ENCODE data around the gene RNF114. TPM values are rescaled to one million over a fixed set of nuclear protein-coding genes. Genes with fewer than 3 reads are reported as not detected.
"Not testable (repeated sequence)": the region's sequence is repeated elsewhere in the genome, so short reads cannot be mapped to it uniquely, and the experiment has no call there.

The RNF114 gene
- polyA plus RNA-seq, 3 donors: 66.1 to 86.6 (median 74.4) TPM

DNA sequence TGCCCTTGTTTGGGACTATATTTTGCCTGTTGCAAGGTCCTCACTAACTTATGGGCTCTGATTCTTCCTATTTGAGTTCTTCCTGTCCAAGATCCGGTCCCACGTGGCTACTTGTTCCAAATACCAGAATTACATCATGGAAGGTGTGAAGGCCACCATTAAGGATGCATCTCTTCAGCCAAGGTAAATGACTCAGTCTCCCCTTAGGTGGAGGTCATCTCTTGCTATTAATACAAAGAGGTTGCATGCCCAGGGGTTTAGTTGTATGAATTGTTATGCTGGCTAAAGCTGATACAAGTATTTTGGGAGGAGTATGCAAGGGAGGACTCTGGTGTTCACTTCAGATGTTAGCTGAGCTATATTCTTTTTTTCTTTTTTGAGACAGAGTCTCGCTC is 9.1 kb downstream of the RNF114 start:
- no peak for DNase-seq (ENCODE audit: extremely low read depth in 1 of 11, low read depth in 9 of 11, low spot score in 4 of 11)

DNA sequence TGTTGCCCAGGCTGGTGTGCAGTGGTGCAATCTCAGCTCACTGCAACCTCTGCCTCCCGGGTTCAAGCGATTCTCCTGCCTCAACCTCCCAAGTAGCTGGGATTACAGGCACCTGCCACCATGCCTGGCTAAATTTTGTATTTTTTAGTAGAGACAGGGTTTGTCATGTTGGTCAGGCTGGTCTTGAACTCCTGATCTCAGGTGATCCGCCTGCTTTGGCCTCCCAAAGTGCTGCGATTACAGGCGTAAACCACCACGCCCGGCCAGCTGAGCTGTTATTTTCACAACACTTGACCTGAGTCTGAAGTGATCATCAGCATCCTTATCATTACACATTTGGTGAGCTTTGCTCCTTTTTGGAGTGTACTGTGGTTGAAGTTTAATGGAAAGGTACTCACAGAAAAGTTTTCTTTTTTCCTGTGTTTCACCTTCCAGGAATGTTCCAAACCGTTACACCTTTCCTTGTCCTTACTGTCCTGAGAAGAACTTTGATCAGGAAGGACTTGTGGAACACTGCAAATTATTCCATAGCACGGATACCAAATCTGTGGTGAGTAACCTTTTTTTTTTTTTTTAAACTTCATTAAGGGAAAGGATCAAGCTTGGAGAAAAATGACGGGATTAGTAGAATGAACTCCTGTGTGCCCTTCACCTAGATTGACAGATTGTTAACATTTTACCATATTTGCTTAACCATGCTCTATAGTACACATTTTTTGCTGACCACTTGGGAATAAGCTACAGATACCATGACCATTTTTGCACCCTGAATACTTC is 9.7 kb downstream of the RNF114 start:
- DNase-seq (ENCODE audit: extremely low read depth in 1 of 11, low read depth in 9 of 11, low spot score in 4 of 11): no peak

DNA sequence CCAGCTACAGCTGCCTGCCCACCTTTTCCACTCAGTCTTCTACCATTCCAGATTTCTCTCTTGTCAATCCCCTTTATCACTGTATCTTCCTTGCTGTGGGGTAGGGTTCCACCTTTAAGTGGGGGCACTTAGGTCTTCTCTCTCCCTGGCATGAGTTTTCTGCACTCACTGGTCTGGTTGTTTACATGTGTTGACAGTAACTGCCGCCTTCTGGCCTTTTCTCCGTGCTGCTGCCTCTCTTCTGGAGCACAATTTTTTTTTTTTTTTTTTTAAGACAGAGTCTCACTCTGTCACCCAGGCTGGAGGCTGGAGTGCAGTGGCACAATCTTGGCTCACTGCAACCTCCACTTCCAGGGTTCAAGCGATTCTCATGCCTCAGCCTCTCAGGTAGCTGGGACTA is 12.0 kb downstream of the RNF114 start:
- no peak for DNase-seq (ENCODE audit: extremely low read depth in 1 of 11, low read depth in 9 of 11, low spot score in 4 of 11)

DNA sequence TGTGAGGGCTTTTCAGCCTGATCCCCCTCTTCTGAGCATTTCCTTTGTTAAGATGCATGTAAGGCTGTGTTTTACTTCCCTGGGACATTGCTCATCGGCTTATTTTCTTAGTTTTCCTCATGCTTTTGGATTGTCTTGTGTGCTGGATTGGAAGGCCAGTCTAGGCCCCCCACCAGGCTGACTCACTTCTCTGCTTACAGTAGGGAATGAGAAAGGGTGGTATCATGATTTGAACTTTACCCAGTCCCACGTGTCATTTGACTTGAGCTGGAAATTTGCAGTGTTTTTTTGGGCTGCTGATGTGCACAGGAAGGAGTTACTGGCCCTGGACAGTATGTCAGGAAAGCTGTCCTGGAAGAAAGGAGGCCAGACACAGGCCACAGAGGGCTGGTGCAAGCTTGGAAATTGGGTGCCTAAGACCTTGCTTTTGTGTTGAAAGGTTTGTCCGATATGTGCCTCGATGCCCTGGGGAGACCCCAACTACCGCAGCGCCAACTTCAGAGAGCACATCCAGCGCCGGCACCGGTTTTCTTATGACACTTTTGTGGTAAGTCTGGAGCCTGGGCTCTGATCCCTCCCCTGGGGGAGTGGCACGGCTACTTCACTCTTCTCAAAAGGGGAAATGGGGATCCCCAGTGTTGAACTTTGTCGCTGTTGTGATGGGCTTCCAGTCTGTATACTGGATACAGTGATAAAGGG is 12.8 kb downstream of the RNF114 start:
- no peak for DNase-seq (ENCODE audit: extremely low read depth in 1 of 11, low read depth in 9 of 11, low spot score in 4 of 11)

DNA sequence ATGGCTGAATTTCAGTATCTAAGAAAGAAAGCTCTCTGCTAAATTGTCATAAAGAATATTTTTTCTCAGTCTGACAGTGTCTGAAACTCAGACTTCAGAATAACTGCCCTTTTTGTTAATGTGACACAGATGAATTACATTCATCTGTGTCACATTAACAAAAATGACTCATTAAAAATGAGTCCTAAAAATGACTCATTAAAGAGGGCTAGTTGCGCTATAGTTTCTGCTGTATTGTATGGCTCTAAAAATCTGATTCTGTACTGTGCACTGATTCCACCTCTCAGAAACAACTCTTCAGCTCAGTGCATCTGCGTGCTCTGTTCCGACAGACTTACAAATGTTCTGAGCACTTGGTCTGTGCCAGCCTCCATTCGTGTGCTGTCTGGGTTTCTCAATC is 15.0 kb downstream of the RNF114 start:
- DNase-seq (ENCODE audit: extremely low read depth in 1 of 11, low read depth in 9 of 11, low spot score in 4 of 11): no peak

DNA sequence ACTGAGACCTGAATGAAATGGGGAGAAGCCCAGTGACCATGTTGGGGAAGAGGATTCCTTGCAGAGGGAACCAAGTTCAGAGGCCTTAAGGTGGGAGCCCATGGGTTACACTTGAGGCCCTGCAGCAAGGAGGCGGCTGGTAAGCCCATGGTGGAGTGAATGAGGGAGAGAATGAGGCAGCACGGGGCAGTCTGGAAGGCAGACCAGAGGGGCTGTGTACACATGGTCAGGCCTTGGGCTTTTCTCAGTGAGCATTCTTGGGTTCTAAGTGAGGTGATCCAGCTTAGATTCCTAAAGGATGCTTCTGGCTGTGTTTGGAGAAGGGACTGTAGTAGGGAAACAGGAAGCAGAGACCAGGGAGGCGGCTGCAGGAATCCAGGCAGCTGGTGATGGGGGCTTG is 19.0 kb downstream of the RNF114 start:
- no peak for DNase-seq (ENCODE audit: extremely low read depth in 1 of 11, low read depth in 9 of 11, low spot score in 4 of 11)

DNA sequence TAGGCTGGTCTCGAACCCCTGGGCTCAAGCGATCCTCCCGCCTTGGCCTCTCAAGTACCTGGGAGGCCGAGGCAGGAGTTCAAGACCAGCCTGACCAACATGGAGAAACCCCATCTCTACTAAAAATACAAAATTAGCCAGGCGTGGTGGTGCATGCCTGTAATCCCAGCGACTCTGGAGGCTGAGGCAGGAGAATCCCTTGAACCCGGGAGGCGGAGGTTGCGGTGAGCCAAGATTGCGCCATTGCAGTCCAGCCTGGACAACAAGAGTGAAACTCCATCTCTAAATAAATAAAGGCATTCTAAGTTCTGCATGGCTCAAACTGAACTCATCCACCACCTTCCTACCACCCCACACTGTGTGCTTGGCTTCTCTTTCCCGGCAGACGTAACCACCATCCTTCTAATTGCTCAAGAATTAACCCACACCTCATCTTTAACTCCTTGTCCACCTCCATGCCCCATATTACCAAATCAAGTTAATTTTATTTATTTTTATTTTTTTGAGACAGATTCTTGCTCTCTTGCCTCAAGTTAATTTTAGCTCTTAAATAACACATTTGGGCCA is 19.7 kb downstream of the RNF114 start:
- DNase-seq (ENCODE audit: extremely low read depth in 1 of 11, low read depth in 9 of 11, low spot score in 4 of 11): not testable (repeated sequence)

DNA sequence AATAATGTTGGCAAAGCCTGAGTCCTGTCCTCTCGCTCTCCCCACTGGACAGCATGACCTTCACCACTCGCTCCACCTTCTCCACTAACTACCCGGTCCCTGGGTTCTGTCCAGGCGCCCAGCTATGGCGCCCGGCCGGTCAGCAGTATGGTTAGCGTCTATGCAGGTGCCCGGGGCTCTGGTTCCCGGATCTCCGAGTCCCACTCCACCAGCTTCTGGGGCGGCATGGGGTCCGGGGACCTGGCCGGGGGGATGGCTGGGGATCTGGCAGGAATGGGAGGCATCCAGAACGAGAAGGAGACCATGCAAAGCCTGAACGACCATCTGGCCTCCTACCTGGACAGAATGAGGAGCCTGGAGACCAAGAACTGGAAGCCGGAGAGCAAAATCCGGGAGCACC is 20.5 kb downstream of the RNF114 start:
- DNase-seq (ENCODE audit: extremely low read depth in 1 of 11, low read depth in 9 of 11, low spot score in 4 of 11): no peak

DNA sequence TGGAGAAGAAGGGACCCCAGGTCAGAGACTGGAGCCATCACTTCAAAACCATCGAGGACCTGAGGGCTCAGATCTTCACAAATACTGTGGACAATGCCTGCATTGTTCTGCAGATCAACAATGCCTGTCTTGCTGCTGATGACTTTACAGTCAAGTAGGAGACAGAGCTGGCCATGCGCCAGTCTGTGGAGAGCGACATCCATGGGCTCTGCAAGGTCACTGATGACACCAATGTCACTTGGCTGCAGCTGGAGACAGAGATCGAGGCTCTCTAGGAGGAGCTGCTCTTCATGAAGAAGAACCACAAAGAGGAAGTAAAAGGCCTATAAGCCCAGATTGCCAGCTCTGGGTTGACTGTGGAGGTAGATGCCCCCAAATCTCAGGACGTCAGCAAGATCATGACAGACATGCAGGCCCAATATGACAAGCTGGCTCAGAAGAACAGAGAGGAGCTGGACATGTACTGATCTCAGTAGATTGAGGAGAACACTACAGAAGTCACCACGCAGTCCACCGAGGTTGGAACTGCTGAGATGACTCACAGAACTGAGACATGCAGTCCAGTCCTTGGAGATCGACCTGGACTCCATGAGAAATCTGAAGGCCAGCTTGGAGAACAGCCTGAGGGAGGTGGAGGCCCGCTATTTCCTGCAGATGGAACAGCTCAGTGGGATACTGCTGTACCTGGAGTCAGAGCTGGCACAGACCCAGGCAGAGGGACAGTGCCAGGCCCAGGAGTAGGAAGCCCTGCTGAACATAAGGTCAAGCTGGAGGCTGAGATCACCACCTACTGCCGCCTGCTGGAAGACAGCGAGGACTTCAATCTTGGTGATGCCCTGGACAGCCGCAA is 21.1 kb downstream of the RNF114 start:
- not testable (repeated sequence) for DNase-seq (ENCODE audit: extremely low read depth in 1 of 11, low read depth in 9 of 11, low spot score in 4 of 11)

DNA sequence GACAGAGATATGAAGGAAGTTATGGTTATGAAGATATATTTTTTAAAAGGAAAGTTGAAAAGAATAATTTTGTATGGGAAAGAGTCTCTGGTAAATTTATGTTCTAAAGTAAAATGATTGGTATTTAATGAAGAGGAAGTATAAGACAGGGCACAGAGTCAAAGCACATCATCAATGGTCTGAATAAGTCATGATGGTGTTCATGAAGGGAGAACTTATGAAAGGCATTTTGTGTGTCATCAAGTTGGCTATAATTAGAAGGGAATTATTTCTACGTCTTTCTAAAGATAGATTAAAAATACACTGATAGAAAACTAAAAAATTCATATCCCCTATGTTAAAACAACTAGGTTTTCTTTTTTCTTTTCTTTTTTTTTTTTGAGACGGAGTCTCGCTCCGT is 25.2 kb downstream of the RNF114 start:
- no peak for DNase-seq (ENCODE audit: extremely low read depth in 1 of 11, low read depth in 9 of 11, low spot score in 4 of 11)

DNA sequence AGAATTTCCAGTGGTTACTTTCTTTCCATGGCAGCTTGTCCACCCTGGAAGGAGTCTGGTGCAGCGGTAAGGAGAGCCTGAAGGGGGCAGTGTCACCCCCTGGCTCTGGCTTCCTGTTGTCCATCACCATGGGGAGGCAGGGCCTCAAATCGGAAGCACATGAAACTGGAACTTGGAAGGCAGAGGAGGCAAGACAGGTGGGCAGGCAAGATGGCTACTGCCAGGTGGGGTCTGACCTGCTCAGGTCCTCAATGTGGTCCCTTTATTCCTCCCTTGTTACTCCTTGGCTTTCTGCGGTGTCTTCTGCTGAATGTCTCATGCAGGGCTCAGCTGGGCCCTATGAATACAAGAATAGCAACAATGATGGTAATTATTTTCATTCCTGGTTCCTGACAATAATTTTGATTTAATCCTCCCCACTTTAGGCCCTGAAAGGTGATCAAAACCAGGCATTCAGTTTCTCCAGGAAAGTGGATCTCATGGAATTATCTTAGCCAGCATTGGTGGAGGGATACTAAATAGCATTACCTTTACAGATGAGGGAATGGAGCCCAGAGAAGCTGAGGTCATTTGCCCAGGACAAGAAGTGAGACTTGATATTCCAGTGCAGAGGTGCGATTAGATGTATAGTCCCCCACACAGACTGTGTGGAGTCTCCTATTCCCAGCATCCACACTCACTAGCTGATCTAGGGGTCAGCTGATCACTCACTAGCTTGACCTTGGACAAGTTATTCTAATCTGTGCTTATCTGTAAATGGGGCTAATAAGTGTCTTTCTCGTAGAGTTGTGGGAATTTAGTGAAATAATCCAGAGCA is 29.0 kb downstream of the RNF114 start:
- DNase-seq (ENCODE audit: extremely low read depth in 1 of 11, low read depth in 9 of 11, low spot score in 4 of 11): no peak

DNA sequence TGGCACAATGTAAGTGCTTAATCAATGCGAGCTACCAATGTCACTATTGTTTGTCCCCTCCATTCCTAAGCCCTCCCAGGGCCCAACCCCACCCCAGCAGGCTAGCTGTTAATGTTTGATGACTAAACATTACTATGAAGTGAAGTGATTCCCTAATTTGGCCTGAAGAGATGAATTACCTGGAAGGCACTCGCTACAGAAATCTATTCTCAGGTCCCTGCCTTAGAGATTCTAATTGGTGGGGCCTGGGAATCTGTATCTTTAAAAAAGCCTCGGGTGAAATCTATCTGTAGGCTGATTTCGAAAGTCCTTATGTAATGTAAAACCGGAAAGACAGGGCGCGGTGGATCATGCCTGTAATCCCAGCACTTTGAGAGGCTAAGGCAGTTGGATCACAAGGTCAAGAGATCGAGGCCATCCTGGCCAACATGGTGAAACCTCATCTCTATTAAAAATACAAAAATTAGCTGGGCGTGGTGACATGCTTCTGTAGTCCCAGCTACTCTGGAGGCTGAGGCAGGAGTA is 29.6 kb downstream of the RNF114 start:
- no peak for DNase-seq (ENCODE audit: extremely low read depth in 1 of 11, low read depth in 9 of 11, low spot score in 4 of 11)

DNA sequence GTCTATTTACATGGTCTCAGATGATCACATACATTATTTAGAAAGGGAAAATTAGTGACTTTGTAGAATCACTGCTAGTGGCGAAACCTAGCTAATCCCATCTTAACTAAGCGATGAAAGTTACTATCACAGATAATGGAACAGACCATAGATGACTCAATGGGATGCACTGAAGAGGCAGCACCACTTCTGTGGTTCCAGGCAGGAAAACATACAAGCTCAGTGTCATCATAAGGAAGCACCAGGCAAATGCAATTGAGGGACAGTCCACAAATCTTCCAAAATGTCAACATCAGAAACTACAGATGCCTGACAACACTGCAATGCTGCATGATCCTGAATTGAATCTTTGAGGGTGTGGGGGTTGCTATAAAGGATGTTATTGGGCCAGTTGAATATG is 30.7 kb downstream of the RNF114 start:
- DNase-seq (ENCODE audit: extremely low read depth in 1 of 11, low read depth in 9 of 11, low spot score in 4 of 11): no peak

DNA sequence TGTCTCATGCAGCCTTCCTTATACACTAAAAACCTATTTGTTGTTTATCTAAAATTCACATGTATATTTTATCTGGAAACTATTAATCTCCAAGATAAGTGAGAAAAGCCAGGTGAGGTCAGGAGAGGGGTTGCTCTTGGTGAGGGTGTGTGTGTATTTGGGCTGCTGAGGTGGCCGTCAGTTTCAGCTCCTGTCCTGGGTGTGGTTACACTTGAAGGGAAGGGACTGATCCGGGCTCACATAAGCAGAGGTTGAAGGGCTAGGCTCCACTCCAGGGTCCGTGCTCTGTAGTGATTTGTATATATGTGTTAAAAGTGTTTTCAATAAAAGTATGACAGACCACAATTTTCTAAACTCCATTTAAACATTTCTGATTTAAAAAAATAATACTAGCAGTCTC is 33.0 kb downstream of the RNF114 start:
- no peak for DNase-seq (ENCODE audit: extremely low read depth in 1 of 11, low read depth in 9 of 11, low spot score in 4 of 11)

DNA sequence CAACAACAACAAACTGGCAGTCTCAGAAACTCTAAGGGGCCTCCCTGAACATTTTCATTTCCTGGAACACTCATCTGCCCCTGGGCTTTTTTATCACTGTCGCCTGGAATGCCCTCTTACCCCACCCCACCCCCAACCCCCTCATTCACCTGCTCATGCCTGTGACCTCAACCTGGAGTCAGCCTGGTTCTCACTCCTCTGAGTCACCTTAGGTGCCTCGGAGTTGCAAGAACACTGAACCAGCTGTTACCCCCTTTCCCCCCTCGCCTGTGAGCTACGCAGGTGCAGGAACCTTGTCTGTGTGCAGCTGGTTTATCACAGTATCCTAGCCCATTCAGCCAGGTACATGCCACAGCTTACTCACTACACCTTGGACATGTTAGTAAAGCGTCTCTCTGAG is 33.7 kb downstream of the RNF114 start:
- no peak for DNase-seq (ENCODE audit: extremely low read depth in 1 of 11, low read depth in 9 of 11, low spot score in 4 of 11)

DNA sequence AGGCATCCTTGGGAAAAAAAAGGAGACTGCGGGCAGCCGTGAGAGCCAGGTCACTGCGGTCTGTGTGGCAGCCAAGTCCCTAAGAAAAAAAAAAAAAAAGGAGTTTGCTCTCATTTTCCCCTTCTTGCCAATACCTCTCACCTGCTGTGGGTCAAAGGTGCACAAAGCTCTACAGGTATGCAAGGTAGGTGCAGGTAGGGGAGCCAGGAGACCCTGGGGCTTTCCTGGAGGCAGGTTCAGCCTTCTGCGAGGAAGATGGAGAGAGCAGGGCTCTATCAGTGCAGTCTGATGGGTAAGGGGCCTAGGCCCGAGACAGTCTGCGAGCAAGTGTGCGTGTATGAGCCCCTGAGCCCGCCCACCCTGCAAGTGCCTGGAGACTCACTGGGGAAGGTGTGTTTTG is 34.3 kb downstream of the RNF114 start:
- no peak for DNase-seq (ENCODE audit: extremely low read depth in 1 of 11, low read depth in 9 of 11, low spot score in 4 of 11)

DNA sequence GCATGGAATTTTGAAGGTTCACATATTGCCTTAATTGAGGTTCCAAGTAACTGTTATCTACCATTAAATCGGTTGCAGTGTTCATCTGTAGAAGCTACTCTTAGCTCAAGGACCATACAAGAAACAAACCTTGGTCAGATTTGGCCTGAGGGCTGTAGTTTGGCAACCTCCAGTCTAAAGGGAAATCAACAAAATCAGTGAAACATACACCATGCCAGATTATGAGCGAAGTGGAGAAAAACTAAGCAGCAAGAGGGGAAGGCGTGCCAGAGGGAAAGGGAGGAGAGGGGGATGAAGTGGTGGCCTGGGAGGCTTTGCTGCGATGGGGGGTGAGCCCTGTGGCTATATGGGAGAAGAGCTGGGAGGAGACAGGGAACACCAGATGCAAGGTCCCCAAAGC is 37.8 kb downstream of the RNF114 start:
- DNase-seq (ENCODE audit: extremely low read depth in 1 of 11, low read depth in 9 of 11, low spot score in 4 of 11): no peak

DNA sequence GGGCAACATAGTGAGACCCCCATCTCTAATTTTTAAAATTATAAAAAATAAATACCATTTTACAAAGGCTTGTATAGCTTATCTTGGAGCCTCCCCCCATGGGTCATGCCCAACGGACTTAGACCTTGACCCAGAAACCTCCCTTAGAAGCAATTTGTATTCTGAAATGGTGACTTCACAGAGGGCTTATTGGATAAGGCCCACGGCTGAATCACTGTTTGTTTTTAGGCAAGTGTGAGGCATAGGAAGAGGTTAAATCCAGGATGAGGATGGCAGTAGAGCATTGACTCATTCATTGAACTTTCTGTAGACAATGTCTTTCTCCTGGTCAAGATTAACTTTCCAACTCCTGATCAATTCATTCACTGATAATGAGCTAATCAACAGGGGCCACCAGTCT is 40.3 kb downstream of the RNF114 start:
- no peak for DNase-seq (ENCODE audit: extremely low read depth in 1 of 11, low read depth in 9 of 11, low spot score in 4 of 11)

DNA sequence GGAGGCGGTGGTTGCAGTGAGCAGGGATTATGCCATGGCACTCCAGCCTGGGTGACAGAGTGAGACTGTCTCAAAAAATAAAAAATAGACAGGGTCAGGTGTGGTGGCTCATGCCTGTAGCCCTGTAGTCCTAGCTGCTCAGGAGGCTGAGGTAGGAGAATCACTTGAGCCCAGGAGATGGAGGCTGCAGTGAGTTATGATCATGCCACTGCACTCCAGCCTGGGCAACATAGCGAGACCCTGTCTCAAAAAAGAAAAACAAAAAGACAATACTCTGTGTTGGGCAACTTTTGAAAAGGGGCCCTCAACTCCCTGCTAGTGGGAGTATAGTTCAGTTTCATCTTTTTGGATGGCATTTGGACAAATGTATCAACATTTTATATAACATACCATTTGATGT is 41.5 kb downstream of the RNF114 start:
- DNase-seq (ENCODE audit: extremely low read depth in 1 of 11, low read depth in 9 of 11, low spot score in 4 of 11): not testable (repeated sequence)

All from renal cortex interstitium (tissue), 11 donors.